ENCODE measurements around the gene PBRM1. TPM values are rescaled to one million over a fixed set of nuclear protein-coding genes. Genes with fewer than 3 reads are reported as not detected.

The PBRM1 gene
- total RNA-seq, 1 experiment from 2014 or later: 74.2 TPM

DNA sequence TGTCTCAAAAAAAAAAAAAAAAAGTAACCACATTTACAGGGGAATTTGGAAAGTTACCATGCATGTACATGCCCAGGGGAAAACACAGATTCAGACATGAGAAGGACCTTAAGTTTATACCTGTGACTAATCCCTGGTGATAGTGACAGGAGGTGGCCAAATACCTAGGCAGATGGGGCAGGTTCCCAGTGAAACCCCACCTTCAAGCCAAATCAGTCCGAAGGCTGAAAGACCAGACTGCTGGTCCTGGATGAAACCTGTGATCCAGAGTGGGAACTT lies 36.0 kb upstream of the PBRM1 start:
- Mint-ChIP-seq H3K27me3 (ENCODE audit: low read depth) (no peaks in the 10 kb centered on the region), H3K9me3 (peaks cover 0 to 3% of the 10 kb centered on the region in 2 experiments; a peak in 2 of 5 replicates), H3K27ac (no peak overlapping the region), H3K4me3 (no peak overlapping the region), H3K36me3 (ENCODE audit: insufficient read depth in 1 of 3, low read depth in 3 of 3) (peaks cover 6% of the 10 kb centered on the region in 3 experiments), H3K4me1 (no peaks in the 10 kb centered on the region)
- Histone ChIP-seq H3K79me1 (ENCODE audit: insufficient read depth, low read depth, low read length, poor library complexity, severe bottlenecking) (no peaks in the 10 kb centered on the region), H3K23ac (ENCODE audit: insufficient read length, low read depth, low read length) (no peak overlapping the region), H4K20me1 (ENCODE audit: control insufficient read depth, insufficient read depth, insufficient read length) (no peaks in the 10 kb centered on the region), H3K27ac (ENCODE audit: insufficient read length, low read depth, low read length) (no peak overlapping the region), H2AFZ (ENCODE audit: low read length) (no peak overlapping the region), H2AK5ac (ENCODE audit: insufficient read length, low read length) (no peak overlapping the region), H3K4me1 (ENCODE audit: insufficient read depth, low read length) (no peaks in the 10 kb centered on the region), H3K14ac (ENCODE audit: insufficient read depth, low read length) (no peak overlapping the region), H3K9ac (ENCODE audit: extremely low read depth, insufficient read length, low read length) (no peak overlapping the region), H3K79me2 (ENCODE audit: insufficient read depth, low read length) (no peaks in the 10 kb centered on the region), H3K23me2 (ENCODE audit: insufficient read length, low read depth, low read length, poor library complexity, severe bottlenecking) (no peaks in the 10 kb centered on the region), H4K5ac (ENCODE audit: insufficient read length, low read depth, low read length) (no peak overlapping the region), H4K8ac (replicated peaks; ENCODE audit: insufficient read length, low read depth, low read length) (no peak overlapping the region), H3T11ph (ENCODE audit: low read length) (no peak overlapping the region), H3K4me2 (ENCODE audit: insufficient read depth, insufficient read length, low read length) (no peak overlapping the region), H3K27me3 (ENCODE audit: insufficient read depth, low read length) (no peaks in the 10 kb centered on the region), H2BK120ac (ENCODE audit: low read depth, low read length, poor library complexity, severe bottlenecking) (no peak overlapping the region), H3K4ac (ENCODE audit: low read depth, low read length) (no peak overlapping the region), H2BK5ac (ENCODE audit: insufficient read length, low read length) (no peak overlapping the region), H3K9me3 (ENCODE audit: control insufficient read depth, low read depth, low read length) (no peaks in the 10 kb centered on the region), H2BK12ac (ENCODE audit: insufficient read length, low read depth, low read length) (no peak overlapping the region), H3K18ac (ENCODE audit: insufficient read length, low read depth, low read length) (no peak overlapping the region), H2BK15ac (ENCODE audit: low read depth, low read length) (no peak overlapping the region), H2BK20ac (ENCODE audit: low read depth, low read length, poor library complexity, severe bottlenecking) (no peak overlapping the region), H3K56ac (ENCODE audit: insufficient read length, low read depth, low read length) (no peak overlapping the region), H4K91ac (ENCODE audit: insufficient read length, low read depth, low read length) (no peak overlapping the region)
- whole genome bisulfite sequencing (ENCODE audit: extremely low coverage, insufficient read length, low lambda C conversion rate): no CpG with 5 or more reads among the region's 1 CpG
- TF ChIP-seq, protein P1, sequence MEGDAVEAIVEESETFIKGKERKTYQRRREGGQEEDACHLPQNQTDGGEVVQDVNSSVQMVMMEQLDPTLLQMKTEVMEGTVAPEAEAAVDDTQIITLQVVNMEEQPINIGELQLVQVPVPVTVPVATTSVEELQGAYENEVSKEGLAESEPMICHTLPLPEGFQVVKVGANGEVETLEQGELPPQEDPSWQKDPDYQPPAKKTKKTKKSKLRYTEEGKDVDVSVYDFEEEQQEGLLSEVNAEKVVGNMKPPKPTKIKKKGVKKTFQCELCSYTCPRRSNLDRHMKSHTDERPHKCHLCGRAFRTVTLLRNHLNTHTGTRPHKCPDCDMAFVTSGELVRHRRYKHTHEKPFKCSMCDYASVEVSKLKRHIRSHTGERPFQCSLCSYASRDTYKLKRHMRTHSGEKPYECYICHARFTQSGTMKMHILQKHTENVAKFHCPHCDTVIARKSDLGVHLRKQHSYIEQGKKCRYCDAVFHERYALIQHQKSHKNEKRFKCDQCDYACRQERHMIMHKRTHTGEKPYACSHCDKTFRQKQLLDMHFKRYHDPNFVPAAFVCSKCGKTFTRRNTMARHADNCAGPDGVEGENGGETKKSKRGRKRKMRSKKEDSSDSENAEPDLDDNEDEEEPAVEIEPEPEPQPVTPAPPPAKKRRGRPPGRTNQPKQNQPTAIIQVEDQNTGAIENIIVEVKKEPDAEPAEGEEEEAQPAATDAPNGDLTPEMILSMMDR (conservative IDR thresholded peaks at IDR 0.05): no peak
- no peak for DNase-seq

Data from H9 (cell line).